HG03095 (cell line): ENCODE results near the gene CCDC137.

Experiments
- ATAC-seq: cut with Tn5 transposase; IDR thresholded peaks from one replicate; pipeline ENCODE4 v1.9.1; 2021; ENCODE audit warnings: moderate library complexity; ENCODE audit not compliant: unreplicated experiment

CCDC137 gene

GRCh38 chr17:81714412-81715106 is 48.0 kb downstream of the CCDC137 start:
- ATAC-seq, result no peak

- ATAC-seq, result no peak
Observed at GRCh38 chr17:81715107-81715871, 48.8 kb downstream of the CCDC137 start.

GRCh38 chr17:81715872-81716673 is 49.5 kb downstream of the CCDC137 start:
- no peak for ATAC-seq

GRCh38 chr17:81716674-81716996 is 50.1 kb downstream of the CCDC137 start:
- no peak for ATAC-seq

- ATAC-seq, result no peak
Observed at GRCh38 chr17:81717049-81717765, 50.7 kb downstream of the CCDC137 start.

- no peak for ATAC-seq
Observed at GRCh38 chr17:81717766-81718089, 51.2 kb downstream of the CCDC137 start.

GRCh38 chr17:81719410-81720266 is 53.1 kb downstream of the CCDC137 start:
- no peak for ATAC-seq

- ATAC-seq, result no peak
Observed at GRCh38 chr17:81720267-81721071, 53.9 kb downstream of the CCDC137 start.

GRCh38 chr17:81722184-81723120 is 55.9 kb downstream of the CCDC137 start:
- no peak for ATAC-seq
